Fibroblast of villous mesenchyme (primary cell): ENCODE measurements around the gene FLT1. TPM values are rescaled to one million over a fixed set of nuclear protein-coding genes. Genes with fewer than 3 reads are reported as not detected.

Source experiments
- DNase-seq: peaks from one replicate; pipeline ENCODE4 v3.0.0-alpha.2; 2010; ENCODE audit warnings: low read depth
- H3K4me3 ChIP-seq: 2 replicates; pipeline ENCODE4 v1.5.1; 2011; ENCODE audit warnings: low read depth, mild to moderate bottlenecking, low read length
- total RNA-seq: library from RNA; depleted of rRNA; stranded (reverse); fragments of >200 nt; gene quantifications from 2 replicates; pipeline ENCODE4 v1.2.3, GENCODE V29; 2012
- TF ChIP-seq, protein P1 (sequence below): IDR thresholded peaks from 2 replicates; pipeline ENCODE4 v1.5.1; 2012; ENCODE audit warnings: low read depth, mild to moderate bottlenecking, low read length; ENCODE audit not compliant: insufficient read depth

Gene FLT1, protein sequence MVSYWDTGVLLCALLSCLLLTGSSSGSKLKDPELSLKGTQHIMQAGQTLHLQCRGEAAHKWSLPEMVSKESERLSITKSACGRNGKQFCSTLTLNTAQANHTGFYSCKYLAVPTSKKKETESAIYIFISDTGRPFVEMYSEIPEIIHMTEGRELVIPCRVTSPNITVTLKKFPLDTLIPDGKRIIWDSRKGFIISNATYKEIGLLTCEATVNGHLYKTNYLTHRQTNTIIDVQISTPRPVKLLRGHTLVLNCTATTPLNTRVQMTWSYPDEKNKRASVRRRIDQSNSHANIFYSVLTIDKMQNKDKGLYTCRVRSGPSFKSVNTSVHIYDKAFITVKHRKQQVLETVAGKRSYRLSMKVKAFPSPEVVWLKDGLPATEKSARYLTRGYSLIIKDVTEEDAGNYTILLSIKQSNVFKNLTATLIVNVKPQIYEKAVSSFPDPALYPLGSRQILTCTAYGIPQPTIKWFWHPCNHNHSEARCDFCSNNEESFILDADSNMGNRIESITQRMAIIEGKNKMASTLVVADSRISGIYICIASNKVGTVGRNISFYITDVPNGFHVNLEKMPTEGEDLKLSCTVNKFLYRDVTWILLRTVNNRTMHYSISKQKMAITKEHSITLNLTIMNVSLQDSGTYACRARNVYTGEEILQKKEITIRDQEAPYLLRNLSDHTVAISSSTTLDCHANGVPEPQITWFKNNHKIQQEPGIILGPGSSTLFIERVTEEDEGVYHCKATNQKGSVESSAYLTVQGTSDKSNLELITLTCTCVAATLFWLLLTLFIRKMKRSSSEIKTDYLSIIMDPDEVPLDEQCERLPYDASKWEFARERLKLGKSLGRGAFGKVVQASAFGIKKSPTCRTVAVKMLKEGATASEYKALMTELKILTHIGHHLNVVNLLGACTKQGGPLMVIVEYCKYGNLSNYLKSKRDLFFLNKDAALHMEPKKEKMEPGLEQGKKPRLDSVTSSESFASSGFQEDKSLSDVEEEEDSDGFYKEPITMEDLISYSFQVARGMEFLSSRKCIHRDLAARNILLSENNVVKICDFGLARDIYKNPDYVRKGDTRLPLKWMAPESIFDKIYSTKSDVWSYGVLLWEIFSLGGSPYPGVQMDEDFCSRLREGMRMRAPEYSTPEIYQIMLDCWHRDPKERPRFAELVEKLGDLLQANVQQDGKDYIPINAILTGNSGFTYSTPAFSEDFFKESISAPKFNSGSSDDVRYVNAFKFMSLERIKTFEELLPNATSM (N-terminal part only)
- 12.1 and 23.2 TPM in 2 replicates for total RNA-seq

DNA sequence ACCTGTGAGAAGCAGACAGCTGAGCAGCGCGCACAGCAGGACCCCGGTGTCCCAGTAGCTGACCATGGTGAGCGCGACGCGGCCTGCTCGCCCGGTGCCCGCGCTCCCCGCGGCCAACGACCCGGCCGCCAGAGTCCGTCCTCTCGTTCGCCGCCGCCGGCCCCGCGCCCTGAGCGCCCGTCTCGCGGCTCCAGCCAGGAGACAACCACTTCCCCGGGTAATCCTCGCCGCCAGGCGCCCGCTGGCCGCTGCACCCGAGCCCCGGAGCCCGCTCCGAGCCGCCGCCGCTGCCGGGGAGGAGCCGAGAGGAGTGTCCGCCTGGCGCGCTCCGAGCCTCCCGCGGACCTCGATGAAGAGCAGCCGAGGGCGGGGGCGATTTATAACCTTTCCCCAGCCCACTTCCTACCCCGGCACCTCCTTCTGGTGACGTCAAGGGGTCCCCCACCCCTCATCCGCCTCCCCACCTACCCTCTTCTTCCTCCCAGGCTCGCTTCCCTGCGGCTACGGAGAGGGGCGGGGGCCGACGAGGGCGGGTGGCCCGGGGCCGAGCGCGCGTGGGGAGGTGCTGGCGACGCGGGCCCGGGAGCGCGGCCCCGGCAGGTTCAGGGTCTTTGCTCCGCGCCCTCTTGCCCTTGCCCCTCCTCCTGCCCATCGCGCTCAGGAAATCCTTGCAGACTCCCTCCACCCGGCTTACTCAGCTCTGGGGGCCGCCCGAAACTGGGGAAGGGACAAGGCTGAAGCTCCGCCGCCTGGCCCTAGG is at the start of gene FLT1:
Gene FLT1, minus strand, starts transcription at position 351 of the 760 bp plus-strand sequence. Its CDS starts 285 bp downstream, at position 66.
- peak; percentile 86 for DNase-seq
- TF ChIP-seq, protein P1, sequence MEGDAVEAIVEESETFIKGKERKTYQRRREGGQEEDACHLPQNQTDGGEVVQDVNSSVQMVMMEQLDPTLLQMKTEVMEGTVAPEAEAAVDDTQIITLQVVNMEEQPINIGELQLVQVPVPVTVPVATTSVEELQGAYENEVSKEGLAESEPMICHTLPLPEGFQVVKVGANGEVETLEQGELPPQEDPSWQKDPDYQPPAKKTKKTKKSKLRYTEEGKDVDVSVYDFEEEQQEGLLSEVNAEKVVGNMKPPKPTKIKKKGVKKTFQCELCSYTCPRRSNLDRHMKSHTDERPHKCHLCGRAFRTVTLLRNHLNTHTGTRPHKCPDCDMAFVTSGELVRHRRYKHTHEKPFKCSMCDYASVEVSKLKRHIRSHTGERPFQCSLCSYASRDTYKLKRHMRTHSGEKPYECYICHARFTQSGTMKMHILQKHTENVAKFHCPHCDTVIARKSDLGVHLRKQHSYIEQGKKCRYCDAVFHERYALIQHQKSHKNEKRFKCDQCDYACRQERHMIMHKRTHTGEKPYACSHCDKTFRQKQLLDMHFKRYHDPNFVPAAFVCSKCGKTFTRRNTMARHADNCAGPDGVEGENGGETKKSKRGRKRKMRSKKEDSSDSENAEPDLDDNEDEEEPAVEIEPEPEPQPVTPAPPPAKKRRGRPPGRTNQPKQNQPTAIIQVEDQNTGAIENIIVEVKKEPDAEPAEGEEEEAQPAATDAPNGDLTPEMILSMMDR, result no peak
- peak within 1 kb of the TSS; percentile 93 for H3K4me3 ChIP-seq

DNA sequence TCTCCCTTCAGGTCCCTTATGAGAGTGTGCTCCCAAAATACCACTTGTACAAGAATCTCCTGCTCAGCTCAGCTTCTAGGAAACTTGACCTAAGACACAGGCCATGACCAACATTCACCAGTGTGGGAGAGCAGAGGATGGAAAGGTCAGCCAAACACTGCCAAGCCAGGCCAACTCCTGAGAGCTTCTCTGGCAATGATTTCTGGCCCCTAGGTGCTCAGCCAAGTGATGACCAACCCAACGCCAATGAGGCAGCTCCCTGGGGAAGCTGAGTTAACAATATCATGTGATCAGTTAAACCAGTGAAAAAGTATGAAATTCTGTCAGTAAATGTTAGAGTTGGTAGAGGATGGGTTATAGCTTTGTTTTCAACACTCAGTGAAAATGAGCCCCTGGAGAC is 49.1 kb upstream of the FLT1 start:
- TF ChIP-seq, protein P1, result no peak
- H3K4me3 ChIP-seq, result no peak overlapping the region
- DNase-seq, result no peak

DNA sequence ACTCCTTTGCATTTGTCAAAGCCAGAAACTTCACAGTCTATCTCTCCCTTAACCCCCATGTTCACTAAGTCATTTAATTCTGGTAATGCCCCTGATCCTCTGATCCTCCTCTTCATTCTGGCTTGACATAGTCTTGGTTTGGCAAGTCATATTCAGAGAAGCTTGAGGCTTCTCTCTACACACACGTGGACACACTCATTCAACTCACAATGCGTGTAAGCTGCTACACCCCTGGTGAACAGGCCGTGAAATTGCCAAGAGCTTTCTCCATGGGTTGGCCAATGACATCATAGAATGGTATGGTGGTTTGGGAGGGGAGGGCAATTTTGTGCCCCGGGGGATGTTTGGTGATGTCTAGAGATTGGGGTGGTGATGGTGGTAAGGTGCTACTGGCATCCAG is 47.9 kb upstream of the FLT1 start:
- TF ChIP-seq, protein P1, result no peak
- H3K4me3 ChIP-seq, result no peak overlapping the region
- DNase-seq, result no peak

DNA sequence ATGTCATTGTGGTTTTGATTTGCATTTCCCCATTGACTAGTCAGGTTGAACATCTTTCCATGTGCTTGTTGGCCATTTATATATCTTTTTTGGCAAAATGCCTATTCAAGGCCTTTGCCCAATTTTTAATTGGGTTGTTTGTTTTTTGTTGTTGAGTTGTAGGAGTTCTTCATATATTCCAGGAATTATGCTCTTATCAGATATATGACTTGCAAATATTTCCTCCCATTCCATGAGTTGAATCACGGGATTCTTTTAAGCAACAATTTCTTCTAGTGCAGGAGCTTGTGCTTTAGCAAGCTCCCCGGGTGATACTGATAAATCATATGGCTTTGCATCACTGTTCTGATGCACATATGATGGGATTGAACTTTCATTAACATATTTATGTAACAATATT is 47.0 kb upstream of the FLT1 start:
- TF ChIP-seq, protein P1, result no peak
- peak; percentile 40 for DNase-seq
- no peak overlapping the region for H3K4me3 ChIP-seq

DNA sequence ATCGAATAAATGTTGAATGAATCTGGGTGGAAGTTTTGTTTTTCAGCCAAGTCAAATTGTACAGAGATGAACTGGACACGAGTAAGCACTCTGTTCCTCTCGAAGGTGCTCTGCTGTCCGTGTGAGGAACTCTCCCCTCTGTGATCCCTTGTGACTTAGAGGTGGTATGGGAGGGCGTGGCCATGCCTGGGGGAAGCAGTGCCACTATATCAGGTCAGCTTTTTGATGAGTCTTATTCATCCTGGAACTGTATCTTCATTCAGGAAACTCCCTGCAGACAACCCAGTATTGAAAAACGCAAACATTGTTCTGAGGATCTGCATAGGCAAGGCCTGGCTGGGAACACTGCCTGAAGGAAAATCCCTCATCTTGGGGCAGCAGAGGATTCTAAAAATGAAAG is 45.7 kb upstream of the FLT1 start:
- DNase-seq, result no peak
- H3K4me3 ChIP-seq, result no peak overlapping the region
- TF ChIP-seq, protein P1, result no peak
